Gastrocnemius medialis (tissue), 4 donors: ENCODE results near the gene PCYT2.

ENCODE experiments used
- POLR2A ChIP-seq, 2 donors: fragments of 450-650 bp; IDR thresholded peaks; one replicate each; pipeline ENCODE4 v1.6.1; 2017; ENCODE audit warnings: antibody characterized with exemption in 2 of 2, mild to moderate bottlenecking in 2 of 2, moderate library complexity in 2 of 2
- TF ChIP-seq, protein P1 (sequence below), 5 experiments: fragments of 450-650 bp in 3 of 5; fragments of 200-600 bp in 2 of 5; sonication (generic) in 2 of 5; IDR thresholded peaks in 4 of 5; conservative IDR thresholded peaks in 1 of 5; 1 replicate in 4 of 5; 2 replicates in 1 of 5; pipeline ENCODE4 v1.5.1; 2016 to 2019; ENCODE audit warnings: antibody characterized with exemption in 5 of 5, mild to moderate bottlenecking in 3 of 5, moderate library complexity in 3 of 5

DNA sequence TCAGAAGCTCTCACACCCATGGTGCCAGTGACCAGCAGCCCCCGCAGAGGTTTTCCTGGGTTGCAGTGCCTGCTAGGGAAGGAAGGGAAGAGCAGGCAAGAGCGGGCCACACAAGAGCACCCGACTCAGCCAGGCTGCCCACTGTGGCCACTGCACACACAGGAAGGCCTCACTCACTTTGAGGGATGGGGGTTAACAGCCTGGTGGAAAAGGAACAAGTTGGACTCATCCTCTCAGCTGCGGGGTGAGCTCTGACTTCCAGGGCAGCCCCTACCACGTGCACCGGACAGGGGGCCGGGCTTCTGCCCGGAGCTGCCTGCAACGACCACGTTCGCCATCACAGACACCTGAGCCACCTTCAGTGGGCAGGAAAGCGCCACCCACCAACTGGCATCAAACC, 59.0 kb downstream of the PCYT2 start:
- TF ChIP-seq, protein P1, sequence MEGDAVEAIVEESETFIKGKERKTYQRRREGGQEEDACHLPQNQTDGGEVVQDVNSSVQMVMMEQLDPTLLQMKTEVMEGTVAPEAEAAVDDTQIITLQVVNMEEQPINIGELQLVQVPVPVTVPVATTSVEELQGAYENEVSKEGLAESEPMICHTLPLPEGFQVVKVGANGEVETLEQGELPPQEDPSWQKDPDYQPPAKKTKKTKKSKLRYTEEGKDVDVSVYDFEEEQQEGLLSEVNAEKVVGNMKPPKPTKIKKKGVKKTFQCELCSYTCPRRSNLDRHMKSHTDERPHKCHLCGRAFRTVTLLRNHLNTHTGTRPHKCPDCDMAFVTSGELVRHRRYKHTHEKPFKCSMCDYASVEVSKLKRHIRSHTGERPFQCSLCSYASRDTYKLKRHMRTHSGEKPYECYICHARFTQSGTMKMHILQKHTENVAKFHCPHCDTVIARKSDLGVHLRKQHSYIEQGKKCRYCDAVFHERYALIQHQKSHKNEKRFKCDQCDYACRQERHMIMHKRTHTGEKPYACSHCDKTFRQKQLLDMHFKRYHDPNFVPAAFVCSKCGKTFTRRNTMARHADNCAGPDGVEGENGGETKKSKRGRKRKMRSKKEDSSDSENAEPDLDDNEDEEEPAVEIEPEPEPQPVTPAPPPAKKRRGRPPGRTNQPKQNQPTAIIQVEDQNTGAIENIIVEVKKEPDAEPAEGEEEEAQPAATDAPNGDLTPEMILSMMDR (IDR thresholded peaks at IDR 0.05 in 4 of 5, conservative IDR thresholded peaks at IDR 0.05 in 1 of 5): no peak
- no peak for TF ChIP-seq POLR2A (IDR thresholded peaks at IDR 0.05)
